Right lobe of liver (tissue), 4 donors: ENCODE data around the gene THOC3.
"Not testable (repeated sequence)": the region's sequence is repeated elsewhere in the genome, so short reads cannot be mapped to it uniquely, and the experiment has no call there.

Experiments
- POLR2A ChIP-seq: fragments of 450-650 bp; IDR thresholded peaks from one replicate; pipeline ENCODE4 v1.6.1; 2017; ENCODE audit warnings: antibody characterized with exemption, mild to moderate bottlenecking
- TF ChIP-seq, protein P1 (sequence below), 4 donors: fragments of 200-600 bp in 3 of 4; fragments of 450-650 bp in 1 of 4; IDR thresholded peaks; one replicate each; pipeline versions ENCODE4 v1.5.1 to v1.8.0; 2016 to 2022; ENCODE audit warnings: antibody characterized with exemption in 4 of 4, mild to moderate bottlenecking in 2 of 4
- donor health status: DM: no; HTN: no; CAD: no.
- donor health status: DM: no; HTN: no; CAD: no.
- donor health status: DM: no; HTN: yes; CAD: no.

DNA sequence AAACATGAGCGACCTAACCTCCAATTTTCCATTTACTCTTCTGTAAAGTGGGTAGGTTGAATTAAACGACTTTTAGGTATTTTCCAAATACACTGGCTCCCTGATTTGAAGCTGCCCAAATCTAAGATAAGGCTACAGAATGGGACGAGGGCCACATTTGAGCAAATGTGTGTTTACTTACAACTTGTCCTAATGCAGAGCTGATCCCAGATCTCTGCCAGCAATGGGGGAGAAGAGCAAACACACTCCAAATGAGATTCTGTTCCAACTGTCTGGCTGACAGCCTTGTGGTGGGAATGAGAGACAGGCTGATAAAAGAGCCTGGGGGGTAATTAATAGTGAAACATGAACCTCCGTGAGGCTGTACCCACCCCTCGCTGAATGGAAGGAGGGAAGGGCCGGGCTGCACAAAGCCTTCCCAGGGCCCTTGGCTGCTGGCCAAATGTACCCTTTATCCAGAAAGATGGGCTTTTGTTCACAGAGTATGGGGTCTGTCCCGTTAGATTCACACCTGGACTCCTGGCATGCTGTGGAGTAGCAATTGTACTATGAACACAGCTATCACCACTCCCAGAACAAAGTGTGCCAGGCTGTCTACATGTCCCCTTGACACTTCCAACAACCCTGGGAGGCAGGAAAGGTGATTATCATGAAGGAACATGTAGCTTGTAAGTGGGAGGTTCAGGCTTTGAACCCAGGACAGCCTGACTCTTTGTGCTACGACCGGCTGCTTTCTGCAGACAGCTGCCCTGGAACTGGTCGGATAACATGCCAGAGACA is 19.6 kb downstream of the THOC3 start:
- not testable (repeated sequence) for TF ChIP-seq POLR2A
- TF ChIP-seq, protein P1, sequence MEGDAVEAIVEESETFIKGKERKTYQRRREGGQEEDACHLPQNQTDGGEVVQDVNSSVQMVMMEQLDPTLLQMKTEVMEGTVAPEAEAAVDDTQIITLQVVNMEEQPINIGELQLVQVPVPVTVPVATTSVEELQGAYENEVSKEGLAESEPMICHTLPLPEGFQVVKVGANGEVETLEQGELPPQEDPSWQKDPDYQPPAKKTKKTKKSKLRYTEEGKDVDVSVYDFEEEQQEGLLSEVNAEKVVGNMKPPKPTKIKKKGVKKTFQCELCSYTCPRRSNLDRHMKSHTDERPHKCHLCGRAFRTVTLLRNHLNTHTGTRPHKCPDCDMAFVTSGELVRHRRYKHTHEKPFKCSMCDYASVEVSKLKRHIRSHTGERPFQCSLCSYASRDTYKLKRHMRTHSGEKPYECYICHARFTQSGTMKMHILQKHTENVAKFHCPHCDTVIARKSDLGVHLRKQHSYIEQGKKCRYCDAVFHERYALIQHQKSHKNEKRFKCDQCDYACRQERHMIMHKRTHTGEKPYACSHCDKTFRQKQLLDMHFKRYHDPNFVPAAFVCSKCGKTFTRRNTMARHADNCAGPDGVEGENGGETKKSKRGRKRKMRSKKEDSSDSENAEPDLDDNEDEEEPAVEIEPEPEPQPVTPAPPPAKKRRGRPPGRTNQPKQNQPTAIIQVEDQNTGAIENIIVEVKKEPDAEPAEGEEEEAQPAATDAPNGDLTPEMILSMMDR (IDR thresholded peaks at IDR 0.05), result not testable (repeated sequence)
